ENCODE data around the gene GDNF.

The GDNF gene

DNA sequence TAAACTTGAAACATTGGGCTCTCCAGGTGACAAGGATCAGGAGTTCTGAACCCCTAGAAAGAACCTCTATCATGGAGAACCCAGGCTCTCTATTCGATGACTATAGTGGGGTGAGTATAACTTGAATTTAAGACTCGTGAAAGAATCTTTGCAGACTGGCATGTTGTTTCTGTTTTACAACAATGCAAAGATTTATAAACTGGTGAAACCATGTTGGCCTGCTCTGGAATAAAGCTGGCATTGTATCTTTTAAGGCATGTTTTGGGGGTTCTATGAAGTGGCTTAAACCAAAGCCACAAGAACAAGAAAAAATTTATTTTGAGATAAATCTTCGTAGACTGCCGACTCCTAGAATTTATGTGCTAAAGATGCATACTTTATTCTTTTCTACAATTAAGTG lies 9.8 kb upstream of the GDNF start:
- TF ChIP-seq GLIS3 (CRISPR knock-in tag; IDR thresholded peaks at IDR 0.05), result no peak
- TF ChIP-seq BACH2 (CRISPR knock-in tag; IDR thresholded peaks at IDR 0.05; ENCODE audit: borderline replicate concordance), result no peak
- TF ChIP-seq ESRRG (CRISPR knock-in tag; IDR thresholded peaks at IDR 0.05), result no peak
- no peak for TF ChIP-seq ISL1 (CRISPR knock-in tag; IDR thresholded peaks at IDR 0.05)
- no peak for TF ChIP-seq CREB5 (CRISPR knock-in tag; IDR thresholded peaks at IDR 0.05; ENCODE audit: low read depth)
- TF ChIP-seq TOX (CRISPR knock-in tag; IDR thresholded peaks at IDR 0.05; ENCODE audit: borderline replicate concordance), result no peak
- no peak for ATAC-seq

- ATAC-seq, result peak; percentile 68
- TF ChIP-seq, protein P1, sequence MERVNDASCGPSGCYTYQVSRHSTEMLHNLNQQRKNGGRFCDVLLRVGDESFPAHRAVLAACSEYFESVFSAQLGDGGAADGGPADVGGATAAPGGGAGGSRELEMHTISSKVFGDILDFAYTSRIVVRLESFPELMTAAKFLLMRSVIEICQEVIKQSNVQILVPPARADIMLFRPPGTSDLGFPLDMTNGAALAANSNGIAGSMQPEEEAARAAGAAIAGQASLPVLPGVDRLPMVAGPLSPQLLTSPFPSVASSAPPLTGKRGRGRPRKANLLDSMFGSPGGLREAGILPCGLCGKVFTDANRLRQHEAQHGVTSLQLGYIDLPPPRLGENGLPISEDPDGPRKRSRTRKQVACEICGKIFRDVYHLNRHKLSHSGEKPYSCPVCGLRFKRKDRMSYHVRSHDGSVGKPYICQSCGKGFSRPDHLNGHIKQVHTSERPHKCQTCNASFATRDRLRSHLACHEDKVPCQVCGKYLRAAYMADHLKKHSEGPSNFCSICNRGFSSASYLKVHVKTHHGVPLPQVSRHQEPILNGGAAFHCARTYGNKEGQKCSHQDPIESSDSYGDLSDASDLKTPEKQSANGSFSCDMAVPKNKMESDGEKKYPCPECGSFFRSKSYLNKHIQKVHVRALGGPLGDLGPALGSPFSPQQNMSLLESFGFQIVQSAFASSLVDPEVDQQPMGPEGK (CRISPR knock-in tag; IDR thresholded peaks at IDR 0.05; ENCODE audit: borderline replicate concordance), result no peak
- TF ChIP-seq POU6F1 (CRISPR knock-in tag; IDR thresholded peaks at IDR 0.05; ENCODE audit: borderline replicate concordance, low read depth) (no peak), OSR1 (CRISPR knock-in tag; IDR thresholded peaks at IDR 0.05) (peak; percentile 76; the same call in 1 of the 2 replicates), GLIS3 (CRISPR knock-in tag; IDR thresholded peaks at IDR 0.05) (no peak), ZC3H10 (CRISPR knock-in tag; IDR thresholded peaks at IDR 0.05) (no peak), RARB (CRISPR knock-in tag; IDR thresholded peaks at IDR 0.05) (0 out of 2 replicates have a peak, but pooled peaks have one; percentile 40)
These were observed 8.2 kb upstream of the GDNF start for GRCh38 chr5:37847978-37848425.

DNA sequence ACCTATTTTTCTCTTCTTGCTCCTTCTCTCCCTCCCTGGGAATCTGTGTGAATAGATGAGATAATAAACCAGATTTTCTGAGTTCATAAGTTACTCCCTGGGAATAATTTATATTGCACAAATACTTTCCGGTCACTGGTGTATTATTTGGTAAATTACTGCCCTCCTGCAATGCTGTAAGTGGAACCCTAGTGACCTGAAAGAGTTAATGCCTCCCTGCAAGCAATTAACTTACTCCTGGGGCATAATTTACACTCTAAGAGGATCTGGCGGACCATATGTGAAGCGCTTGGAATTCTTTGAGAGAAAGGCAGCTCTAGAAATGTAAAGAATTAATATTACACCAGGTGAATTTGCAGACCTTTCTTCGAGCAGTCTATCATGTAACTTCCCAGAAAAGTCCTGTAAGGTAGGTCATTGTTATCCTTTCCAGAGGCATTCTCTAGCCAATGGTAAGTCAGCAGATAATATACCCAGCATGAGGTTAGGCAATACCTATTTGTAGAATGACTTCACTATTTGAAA lies 7.0 kb upstream of the GDNF start:
- ATAC-seq, result no peak
- TF ChIP-seq ESRRG (CRISPR knock-in tag; IDR thresholded peaks at IDR 0.05) (no peak), CREB5 (CRISPR knock-in tag; IDR thresholded peaks at IDR 0.05; ENCODE audit: low read depth) (no peak), ZNF70 (CRISPR knock-in tag; IDR thresholded peaks at IDR 0.05) (no peak)

- no peak for ATAC-seq
- TF ChIP-seq CSDC2 (CRISPR knock-in tag; IDR thresholded peaks at IDR 0.05), result no peak
- TF ChIP-seq ZFP3 (CRISPR knock-in tag; IDR thresholded peaks at IDR 0.05), result no peak
- TF ChIP-seq ZNF8 (CRISPR knock-in tag; IDR thresholded peaks at IDR 0.05), result no peak
- TF ChIP-seq CSRNP3 (CRISPR knock-in tag; IDR thresholded peaks at IDR 0.05), result no peak
- TF ChIP-seq ZNF70 (CRISPR knock-in tag; IDR thresholded peaks at IDR 0.05), result no peak
- no peak for TF ChIP-seq ZC3H10 (CRISPR knock-in tag; IDR thresholded peaks at IDR 0.05)
- TF ChIP-seq ZFP30 (CRISPR knock-in tag; IDR thresholded peaks at IDR 0.05), result no peak
- TF ChIP-seq TOX (CRISPR knock-in tag; IDR thresholded peaks at IDR 0.05; ENCODE audit: borderline replicate concordance), result no peak
- TF ChIP-seq CREB5 (CRISPR knock-in tag; IDR thresholded peaks at IDR 0.05; ENCODE audit: low read depth), result no peak
- TF ChIP-seq TCF4 (CRISPR knock-in tag; IDR thresholded peaks at IDR 0.05; ENCODE audit: borderline replicate concordance), result no peak
- no peak for TF ChIP-seq ZNF565 (CRISPR knock-in tag; conservative IDR thresholded peaks at IDR 0.05; ENCODE audit: low read depth)
- no peak for TF ChIP-seq ESRRG (CRISPR knock-in tag; IDR thresholded peaks at IDR 0.05)
- no peak for TF ChIP-seq BACH2 (CRISPR knock-in tag; IDR thresholded peaks at IDR 0.05; ENCODE audit: borderline replicate concordance)
- TF ChIP-seq, protein P1 (CRISPR knock-in tag; IDR thresholded peaks at IDR 0.05; ENCODE audit: borderline replicate concordance), result no peak
- no peak for TF ChIP-seq PPARA (CRISPR knock-in tag; IDR thresholded peaks at IDR 0.05; ENCODE audit: borderline replicate concordance)
- TF ChIP-seq GLIS3 (CRISPR knock-in tag; IDR thresholded peaks at IDR 0.05), result no peak
- no peak for TF ChIP-seq POU6F1 (CRISPR knock-in tag; IDR thresholded peaks at IDR 0.05; ENCODE audit: borderline replicate concordance, low read depth)
These were observed 4.2 kb upstream of the GDNF start for GRCh38 chr5:37844009-37844408.
